ENCODE measurements around the gene TRABD2B.

- TF ChIP-seq, protein P1, sequence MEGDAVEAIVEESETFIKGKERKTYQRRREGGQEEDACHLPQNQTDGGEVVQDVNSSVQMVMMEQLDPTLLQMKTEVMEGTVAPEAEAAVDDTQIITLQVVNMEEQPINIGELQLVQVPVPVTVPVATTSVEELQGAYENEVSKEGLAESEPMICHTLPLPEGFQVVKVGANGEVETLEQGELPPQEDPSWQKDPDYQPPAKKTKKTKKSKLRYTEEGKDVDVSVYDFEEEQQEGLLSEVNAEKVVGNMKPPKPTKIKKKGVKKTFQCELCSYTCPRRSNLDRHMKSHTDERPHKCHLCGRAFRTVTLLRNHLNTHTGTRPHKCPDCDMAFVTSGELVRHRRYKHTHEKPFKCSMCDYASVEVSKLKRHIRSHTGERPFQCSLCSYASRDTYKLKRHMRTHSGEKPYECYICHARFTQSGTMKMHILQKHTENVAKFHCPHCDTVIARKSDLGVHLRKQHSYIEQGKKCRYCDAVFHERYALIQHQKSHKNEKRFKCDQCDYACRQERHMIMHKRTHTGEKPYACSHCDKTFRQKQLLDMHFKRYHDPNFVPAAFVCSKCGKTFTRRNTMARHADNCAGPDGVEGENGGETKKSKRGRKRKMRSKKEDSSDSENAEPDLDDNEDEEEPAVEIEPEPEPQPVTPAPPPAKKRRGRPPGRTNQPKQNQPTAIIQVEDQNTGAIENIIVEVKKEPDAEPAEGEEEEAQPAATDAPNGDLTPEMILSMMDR (IDR thresholded peaks at IDR 0.05) = no peak
- TF ChIP-seq POLR2A (IDR thresholded peaks at IDR 0.05) = no peak
These were observed 220.5 kb downstream of the TRABD2B start for GRCh38 chr1:47776667-47777131.

Measured in body of pancreas (tissue), 4 donors.